Uterus (tissue), 2 donors: ENCODE measurements around the gene ABHD16B.

Experiments used
- CTCF ChIP-seq, 4 experiments: fragments of 200-600 bp in 2 of 4; fragments of 450-650 bp in 2 of 4; sonication (generic) in 2 of 4; IDR thresholded peaks; one replicate each; pipeline ENCODE4 v1.5.1; 2016 to 2019; ENCODE audit warnings: antibody characterized with exemption in 4 of 4, mild to moderate bottlenecking in 2 of 4, moderate library complexity in 1 of 4
- POLR2A ChIP-seq, 2 donors: fragments of 450-650 bp; IDR thresholded peaks; one replicate each; pipeline ENCODE4 v1.6.1; 2016; ENCODE audit warnings: antibody characterized with exemption in 2 of 2, mild to moderate bottlenecking in 1 of 2, moderate library complexity in 1 of 2

GRCh38 chr20:63836458-63837344, 24.6 kb upstream of the ABHD16B start:
- no peak for TF ChIP-seq CTCF (IDR thresholded peaks at IDR 0.05)
- no peak for TF ChIP-seq POLR2A (IDR thresholded peaks at IDR 0.05)
